Hepatocyte (in vitro differentiated cells): ENCODE results near the gene TLR1.

ENCODE experiments used
- CTCF ChIP-seq: fragments of 200-600 bp; sonication (generic); IDR thresholded peaks from 2 replicates; pipeline ENCODE4 v1.5.1; 2016; ENCODE audit warnings: antibody characterized with exemption, mild to moderate bottlenecking; ENCODE audit not compliant: poor library complexity
- EZH2phosphoT487 ChIP-seq: fragments of 200-600 bp; sonication (generic); IDR thresholded peaks from one replicate; pipeline ENCODE4 v1.6.1; 2018; ENCODE audit warnings: antibody characterized with exemption, mild to moderate bottlenecking, low read depth, moderate library complexity; ENCODE audit not compliant: unreplicated experiment, severe bottlenecking

GRCh38 chr4:38820329-38821061 is 15.9 kb upstream of the TLR1 start:
- TF ChIP-seq CTCF (no peak), EZH2phosphoT487 (no peak)
